Measurements from ENCODE around the gene XG.
"Not testable (repeated sequence)": the region's sequence is repeated elsewhere in the genome, so short reads cannot be mapped to it uniquely, and the experiment has no call there.

XG gene, protein sequence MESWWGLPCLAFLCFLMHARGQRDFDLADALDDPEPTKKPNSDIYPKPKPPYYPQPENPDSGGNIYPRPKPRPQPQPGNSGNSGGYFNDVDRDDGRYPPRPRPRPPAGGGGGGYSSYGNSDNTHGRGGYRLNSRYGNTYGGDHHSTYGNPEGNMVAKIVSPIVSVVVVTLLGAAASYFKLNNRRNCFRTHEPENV

DNA sequence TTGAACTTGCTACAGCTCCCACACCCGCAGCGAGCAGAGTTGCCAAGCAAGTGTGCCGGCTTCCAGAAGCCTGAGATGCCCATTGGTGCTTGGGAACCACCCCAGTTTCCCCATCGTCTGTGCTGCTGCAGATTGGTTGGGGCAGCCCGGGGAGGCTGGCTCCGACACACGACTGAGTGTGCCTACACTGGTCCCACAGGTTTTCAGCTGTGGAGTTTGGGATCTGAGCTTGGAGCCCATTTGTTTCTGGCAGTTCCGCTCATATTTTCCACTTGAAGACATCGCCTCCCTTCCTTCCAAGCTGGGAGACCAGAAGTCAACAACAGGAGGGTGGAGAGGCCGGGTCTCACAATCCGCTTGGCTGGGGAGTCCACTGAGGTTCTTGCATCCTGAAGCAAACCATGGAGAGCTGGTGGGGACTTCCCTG is at the start of gene XG:
XG (plus strand) TSS at position 167 of the 427 bp plus-strand sequence; CDS start at position 402, 235 bp downstream.
- DNase-seq, result not testable (repeated sequence)

DNA sequence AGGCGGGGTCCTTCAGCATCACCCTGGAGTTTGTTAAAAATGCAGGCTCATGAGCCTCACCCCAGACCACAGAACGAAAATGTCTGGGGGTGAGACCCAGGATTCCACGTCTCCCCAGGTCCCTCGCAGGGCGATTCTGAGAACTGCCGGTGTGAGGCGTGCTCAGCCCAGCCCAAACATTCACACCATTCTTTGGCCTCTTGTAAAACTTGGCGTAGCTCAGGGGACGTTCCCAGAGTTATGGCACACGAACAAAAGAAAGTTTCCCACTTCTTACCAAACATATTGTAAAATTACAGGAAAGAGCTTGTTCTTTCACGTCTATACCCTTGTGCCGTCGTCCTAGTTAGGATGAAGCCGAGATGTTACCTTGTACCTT is 47.9 kb upstream of the XG start:
- DNase-seq, result no peak

DNA sequence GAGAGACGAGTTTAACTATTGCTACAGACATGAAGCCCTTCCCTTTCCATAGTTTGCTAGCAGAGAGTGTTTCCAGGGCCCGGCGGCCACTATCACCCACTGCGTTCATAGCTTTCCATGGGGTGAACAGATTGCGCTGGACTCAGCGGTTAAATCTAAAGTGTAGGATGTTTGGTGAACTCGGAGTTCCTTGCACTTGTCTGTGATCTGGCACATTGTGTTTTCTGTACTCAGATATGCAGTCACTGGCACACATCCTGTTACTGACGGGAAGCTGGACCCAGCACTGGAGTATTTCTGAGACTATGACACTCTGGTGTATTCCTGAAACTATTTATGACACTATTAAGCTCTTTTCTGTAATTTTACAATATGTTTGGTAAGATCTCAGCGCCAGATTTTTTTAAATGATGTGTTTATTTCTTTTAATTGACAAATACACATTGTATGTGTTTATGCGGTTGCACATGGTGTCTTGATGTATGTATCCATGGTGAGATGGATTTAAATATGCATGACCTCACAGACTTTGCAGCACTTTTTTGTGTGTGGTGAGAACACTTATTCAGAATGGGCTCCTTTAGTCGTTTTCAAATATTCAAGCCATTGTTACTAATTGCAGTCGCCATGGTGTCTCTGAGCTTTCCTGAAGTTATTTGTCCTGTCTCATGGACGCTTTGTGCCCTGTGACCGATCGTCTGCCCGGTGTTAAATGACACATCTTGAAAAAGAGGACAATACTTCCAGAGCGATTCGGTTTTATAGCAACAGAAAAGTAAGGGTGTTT is 46.6 kb upstream of the XG start:
- DNase-seq, result no peak

DNA sequence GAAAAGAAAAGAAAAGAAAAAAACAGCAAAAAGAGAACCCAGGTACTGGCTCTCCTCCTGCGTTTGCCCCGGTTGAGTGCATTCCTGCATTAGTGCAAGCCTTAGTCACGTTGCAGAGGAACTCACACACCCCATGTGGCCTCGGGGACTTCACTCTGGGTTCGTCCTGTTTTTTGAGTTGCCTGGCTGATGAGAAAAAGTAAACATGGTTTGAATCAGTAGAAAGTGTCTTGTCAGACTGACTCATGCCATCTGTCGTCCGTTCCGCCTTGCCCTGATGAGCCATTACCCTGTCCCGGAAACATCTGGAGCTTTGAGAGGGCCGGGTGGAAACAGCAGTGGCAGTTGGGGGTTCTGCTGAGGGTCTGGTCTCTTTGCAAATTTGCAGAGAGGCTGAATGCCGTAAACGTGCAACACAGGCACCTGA is 44.5 kb upstream of the XG start:
- no peak for DNase-seq

DNA sequence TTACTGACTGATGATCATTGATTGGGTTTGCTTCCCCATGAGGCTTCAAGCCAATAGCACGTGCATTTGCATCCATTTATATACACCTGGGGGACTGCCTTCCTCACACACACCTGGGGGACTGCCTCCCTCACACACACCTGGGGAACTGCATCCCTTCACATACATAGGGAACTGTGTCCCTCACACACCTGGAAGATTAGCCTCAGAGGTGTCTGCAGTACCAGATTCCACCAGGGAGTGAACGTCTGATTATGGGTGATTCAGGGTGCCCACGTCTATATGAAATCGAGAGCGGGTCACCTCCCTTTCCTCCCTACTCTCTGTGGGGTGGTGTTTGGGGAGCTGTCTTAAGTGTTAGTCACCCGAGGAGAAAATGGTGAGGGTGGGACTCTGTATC is 43.8 kb upstream of the XG start:
- DNase-seq, result no peak

DNA sequence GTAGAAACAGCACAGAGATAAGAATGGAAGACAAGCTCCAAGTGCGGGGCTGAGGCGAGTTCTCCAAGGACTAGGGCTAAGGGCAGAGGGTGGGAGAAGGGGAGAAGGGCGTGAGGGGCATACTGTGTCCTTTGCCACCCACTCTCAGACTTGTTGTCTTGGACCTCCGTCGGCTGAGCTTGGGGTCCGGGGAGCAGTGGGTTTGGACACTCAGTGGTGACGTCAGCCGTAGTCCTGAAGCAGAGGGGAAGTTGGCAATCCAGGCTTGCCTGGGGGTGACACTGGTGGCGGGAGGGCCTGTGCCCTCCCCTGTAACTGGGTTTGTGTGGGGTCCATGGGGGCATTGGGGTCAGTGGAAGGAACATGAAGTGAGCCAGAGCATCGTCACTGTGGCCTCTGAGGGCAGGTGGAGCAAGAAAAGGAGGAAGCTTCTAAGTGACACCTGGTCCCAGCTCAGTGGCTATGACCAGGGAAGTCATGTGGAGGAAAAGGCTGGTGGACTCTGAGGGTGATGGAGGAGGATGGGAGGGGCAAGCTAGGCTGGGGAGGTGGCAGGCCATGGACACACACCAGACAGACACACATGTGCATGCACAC is 43.1 kb upstream of the XG start:
- DNase-seq, result no peak

DNA sequence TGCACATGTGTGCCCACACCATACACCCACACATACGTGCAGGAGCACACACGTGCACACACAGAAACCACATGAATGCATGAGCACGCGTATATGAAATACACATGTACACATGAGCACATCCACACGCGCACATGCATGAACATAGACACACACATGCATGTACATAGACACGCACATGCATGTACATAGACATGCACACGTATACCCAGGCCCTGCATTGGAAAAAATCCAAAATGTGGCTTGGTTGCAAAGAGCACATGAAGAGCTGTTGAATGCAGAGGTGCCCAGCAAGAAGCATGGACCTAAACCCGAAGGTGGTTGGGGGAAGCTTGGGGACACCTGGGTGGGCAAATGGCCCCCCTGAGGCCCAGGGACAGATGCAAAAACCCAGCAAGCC is 42.3 kb upstream of the XG start:
- DNase-seq, result no peak

DNA sequence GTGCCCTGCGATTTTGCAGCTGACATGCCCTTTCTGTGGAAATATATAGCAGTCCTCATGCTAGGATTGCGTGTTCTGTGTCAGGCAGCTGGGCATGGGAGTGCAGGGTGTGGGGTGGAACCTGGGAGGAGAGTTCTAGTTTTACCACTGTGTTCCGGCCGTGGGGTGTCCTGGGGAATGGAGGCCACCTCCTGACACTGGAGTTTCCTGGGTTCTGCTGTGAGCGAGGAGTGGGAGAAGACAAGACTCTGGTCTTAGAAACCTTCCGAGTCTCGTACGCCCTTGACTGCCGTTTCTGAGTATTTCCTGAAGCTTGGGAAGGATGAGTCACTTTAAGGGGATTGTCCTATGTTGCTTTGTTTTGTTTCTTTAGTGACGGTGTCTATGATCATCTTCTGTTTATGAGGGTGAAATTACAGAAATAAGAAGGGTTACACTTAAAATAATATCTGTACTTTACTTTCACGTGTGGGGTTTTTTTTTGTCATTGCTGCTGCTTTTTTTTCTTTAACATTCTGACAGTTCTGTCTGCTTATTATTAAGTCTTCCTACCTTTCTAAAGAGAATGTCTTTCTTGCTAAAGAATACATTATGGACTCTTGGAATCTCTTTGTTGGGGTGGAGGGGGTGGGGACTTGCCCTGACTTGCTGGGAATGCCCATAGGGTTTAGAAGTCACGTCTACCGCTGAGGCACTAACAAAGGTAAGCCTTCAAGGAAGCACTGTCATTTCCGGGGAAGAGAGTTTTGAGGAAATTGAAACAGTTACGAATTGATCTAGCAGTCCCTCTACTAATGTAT is 41.6 kb upstream of the XG start:
- DNase-seq, result no peak

DNA sequence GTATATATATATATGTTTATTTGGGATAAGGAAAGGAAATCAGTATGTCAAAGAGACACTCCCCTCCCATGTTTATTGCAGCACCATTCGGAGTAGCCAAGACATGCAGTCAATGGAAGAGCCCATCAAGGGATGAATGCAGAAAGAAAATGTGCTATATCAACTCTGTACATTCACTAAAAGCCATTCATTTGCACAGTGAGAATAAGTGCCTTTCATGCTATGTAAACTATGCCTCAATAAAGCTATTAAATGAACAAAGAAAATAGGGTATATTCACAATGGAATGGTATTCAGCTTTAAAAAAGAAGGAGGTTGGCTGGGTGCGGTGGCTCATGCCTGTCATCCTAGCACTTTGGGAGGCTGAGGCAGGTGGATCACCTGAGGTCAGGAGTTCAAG is 40.4 kb upstream of the XG start:
- no peak for DNase-seq

DNA sequence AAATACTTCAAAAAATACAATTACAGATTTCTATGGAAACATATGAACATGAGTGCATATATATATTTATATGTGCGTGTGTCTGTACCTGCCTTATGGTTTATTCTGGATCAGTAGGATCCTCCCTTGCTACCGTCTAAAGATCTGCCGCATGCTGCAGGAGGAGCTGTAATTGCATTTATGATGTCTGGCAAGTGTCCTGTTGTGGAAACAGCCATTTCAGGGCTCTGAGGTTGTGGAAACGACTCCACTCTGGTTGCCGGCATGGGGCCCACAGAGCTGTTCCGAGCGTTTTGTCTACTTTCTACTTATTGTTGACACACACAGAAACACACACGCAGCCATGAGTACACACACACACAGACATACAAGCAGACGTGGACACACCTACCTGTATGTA is 39.4 kb upstream of the XG start:
- no peak for DNase-seq

DNA sequence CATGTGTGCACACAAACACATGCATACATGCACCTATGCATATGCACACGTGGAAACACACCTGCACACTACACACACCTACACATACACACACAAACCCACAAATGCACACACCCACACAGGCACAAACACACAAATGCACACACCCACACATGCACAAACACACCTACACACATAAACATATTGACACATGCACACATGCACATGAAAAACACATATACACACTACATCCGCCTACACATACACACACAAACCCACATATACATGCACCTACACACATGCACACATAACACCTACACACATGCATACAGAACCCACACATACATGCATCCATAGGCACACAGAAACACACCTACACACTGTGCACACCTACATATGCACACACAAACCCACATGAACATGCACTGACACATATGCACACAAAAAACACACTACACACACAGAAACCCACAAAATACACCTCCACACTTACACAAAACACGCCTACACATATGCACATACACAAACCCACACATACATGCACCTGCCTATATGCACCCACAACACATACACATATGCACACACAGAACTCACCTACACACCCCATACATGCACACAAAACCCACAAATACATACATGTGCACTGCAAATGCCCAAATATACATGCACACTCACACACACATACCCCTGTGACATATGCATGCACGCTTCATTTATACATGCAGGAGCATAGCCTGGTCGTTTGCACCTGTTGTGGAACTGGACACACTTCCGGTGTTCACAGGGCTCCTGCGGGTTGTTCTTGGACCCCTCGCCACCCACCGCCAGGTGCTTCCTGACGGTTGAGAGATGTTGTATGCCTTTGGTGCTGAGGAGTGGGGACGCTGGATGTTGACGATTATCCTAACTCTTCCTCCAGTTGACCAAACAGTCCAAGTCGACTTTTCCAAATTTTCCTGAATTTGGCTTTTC is 38.7 kb upstream of the XG start:
- no peak for DNase-seq

DNA sequence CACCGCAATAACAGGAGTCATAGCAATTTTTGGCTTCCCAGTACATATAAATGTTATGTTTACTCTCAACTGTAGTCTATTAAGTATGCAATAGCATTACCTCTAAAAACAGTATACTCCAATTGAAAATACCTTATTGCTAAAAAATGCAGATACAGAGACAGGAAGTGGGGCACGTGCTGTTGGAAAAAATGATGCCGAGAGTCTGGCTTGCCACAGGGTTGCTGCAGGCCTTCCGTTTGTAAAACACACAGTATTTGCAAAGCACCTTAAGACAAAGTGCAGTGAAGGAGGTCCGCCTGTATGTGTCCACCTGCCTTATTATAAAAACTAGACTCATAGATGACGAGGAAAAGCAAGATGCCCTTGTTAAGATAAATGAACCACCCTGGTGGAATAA is 37.3 kb upstream of the XG start:
- DNase-seq, result no peak

DNA sequence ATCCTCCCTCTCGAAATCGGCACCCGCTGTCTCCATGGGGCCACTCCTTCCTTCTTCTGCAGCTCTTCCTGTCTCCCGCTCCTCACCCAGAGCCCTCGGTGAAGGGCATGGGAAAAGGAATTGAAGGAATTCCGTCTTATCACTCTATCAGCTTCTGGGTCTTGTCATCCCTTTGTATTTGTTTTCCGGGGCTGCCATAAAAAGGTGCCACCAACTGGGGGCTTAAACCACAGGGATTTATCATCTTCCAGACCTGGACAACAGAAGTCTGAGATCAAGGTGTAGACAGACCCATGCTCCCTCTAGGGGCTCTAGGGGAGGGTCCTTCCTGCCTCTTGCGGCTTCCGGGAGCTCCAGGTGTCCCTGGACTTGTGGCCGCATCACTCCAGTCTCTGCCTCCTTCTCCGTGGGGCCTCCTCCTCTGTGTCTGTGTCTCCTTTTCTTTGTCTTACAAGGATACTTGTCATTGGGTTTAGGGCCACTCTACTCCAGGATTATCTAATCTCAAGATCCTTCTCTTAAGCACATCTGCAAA is 36.7 kb upstream of the XG start:
- no peak for DNase-seq

DNA sequence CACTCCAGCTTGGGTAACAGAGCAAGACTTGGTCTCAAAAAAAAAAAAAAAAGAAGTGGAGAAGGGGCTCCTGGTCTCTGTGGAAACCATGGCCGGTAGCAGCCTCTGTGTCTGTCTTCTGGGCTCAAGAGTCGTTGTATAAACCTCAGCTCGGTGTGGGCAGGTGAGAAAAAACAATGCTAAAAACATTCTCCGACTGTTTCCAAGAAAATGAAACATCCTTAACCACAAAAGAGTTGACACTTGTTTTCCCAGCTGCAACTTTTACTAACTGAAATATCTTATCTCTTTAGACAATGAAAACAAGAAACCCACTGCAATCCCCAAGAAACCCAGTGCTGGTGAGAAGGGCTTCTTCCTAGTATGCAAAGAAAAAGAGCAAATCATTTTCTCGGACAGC is 34.5 kb upstream of the XG start:
- no peak for DNase-seq

DNA sequence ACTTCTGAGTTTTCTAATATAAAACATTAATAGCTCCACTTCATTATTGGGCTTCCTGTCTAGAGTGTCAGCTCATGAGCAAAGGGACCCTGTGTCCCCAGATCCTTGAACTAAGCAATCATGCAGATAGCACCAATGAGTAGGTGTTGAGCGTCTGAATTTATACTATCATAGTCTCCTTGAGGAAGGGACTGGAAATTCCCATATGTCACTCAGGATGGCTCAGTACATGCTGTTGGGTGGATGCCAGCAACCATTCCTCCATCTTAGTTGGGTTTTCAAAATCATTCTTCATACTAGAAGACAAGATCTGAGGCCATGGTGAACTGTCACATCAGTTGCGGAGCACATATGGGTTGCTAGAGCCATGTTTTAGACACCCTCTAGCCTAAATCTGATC is 33.0 kb upstream of the XG start:
- no peak for DNase-seq

DNA sequence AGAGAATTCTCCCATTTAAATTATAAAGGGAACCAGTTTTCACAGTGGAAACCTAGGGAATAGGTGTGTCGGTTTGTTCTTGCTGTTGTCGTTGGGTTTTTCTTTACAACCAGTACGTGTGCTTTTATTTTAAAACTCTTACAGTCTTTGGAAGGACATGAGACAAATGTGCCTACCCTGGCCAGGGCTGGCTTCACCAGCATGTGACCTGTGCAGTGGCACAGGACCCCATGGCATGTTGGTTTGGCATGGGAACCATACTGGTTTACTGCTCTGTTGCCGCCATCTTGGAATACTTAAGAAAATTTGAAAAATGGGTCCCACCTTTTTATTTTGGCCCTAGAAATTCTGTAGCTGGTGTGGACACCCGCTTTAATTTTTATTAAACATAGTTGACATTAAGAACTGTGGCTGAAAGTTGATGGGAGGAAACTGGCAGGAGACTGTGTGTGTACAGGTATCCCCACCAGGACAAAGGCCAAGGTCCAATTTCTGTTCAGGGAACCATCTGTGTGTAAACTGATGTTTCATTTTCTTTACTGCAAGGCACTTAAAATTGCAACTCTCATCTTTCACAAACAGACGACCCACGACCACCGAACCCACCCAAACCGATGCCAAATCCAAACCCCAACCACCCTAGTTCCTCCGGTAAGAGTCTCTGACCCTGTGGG is 31.9 kb upstream of the XG start:
- no peak for DNase-seq

DNA sequence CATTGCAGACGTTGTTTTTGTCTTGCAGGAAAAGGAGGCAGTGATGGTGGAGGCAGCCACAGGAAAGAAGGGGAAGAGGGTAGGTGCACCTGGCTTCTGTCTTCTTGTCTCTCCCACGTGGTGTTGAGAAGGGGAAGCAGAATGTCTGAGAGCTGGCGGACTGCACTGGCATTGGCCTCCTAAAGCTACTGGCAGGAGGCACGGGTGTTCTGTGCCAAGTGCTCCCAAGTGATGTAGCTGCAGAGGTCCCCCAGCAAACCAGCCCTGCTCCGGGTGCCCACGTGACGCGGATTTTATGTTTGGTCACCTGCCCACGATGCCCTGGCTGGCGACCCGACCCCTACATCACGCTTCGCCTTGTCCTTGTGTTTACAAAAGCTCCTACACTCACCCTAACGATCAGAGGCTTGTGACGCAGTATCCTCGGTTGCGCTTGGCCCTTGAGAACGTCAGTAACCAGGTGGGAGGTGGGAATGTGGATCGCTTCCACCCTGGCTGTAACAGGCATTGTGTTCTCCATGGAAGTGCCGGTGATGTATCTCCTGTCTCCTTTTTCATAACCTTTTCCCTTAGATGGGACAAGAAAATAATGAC is 28.5 kb upstream of the XG start:
- no peak for DNase-seq

DNA sequence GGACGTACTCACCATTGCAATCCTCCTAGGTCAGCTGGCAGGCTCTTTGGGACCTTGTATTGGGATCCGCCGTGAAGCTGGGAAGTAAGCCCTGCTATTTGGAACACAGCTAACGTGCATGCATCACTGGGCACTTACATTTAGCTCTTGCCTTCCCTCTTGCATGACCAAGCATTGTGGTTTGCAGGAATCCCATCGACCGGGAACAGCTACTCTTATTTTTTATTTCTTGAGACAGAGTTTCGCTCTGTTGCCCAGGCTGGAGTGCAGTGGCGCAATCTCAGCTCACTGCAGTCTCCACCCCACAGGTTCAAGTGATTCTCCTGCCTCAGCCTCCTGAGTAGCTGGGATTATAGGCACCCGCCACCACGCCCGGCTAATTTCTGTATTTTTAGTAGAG is 24.6 kb upstream of the XG start:
- not testable (repeated sequence) for DNase-seq

DNA sequence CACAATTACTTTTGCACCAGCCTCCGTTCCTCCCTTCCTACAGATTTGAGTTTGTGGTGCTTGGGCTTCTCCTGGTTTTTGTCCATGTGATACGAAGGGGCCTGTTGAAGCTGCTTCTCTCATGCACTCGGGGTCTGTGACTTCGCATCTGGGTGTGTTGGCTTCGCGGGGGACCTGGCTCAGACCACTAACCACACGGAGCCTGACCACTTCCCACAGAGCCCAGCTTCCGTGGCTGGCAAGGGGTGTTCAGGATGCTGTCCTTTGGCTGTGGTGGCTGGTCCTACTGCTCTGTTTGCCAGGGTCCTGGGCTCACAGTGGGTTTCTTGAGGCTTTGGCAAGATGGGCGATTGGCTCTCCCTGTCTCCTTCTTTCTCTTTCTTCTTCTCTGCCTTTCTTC is 19.8 kb upstream of the XG start:
- DNase-seq, result no peak

DNA sequence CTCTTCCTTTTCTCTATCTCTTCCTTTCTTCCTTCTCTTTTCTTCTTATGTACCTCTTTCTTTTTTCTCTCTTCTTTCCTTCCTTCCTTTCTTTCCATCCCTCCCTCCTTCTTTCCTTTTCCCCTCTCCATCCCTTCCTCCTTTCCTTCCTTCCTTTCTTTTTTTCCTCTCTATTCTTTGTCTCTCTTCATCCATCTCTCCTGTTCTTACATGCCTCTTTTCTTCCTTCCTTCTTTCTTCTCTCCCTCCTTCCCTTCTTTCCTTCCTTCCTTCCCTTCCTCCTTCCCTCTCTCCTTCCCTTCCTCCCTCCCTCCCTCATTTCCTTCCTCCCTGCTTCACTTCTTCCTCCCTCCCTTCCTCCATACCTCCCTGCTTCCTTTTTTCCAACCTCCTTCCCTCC is 19.2 kb upstream of the XG start:
- DNase-seq, result no peak

DNA sequence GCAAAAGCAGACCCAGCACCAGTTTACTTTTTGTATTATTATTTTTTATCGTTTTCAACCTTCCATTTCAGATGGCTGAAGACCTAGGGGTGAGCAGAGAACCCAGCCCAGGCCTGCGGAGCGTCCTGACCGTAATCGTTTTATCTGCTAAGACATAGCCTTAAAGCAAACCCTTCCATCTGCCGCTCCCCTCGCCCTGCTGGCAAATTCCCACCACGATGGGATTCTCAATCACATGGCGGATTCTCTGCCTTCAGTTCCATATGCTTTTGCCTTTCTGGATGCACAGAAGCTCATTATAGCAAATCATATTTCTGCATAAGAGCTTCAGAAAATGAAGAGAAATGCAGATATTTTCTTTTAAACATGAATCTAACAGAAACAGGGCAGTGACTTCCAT is 18.6 kb upstream of the XG start:
- DNase-seq, result no peak

Data from Kasumi-1 (cell line).